ENCODE measurements around the gene TGFB1. TPM values are rescaled to one million over a fixed set of nuclear protein-coding genes. Genes with fewer than 3 reads are reported as not detected.
A peak's percentile ranks its signal among the peaks of the same experiment; 100 is the strongest.

TGFB1 gene
- total and polyA plus RNA-seq, 2 of the 13 experiments (the other 11 are each of a cell fraction or from before 2014, with no cell fraction given), result 4.1 to 5.4 TPM

DNA sequence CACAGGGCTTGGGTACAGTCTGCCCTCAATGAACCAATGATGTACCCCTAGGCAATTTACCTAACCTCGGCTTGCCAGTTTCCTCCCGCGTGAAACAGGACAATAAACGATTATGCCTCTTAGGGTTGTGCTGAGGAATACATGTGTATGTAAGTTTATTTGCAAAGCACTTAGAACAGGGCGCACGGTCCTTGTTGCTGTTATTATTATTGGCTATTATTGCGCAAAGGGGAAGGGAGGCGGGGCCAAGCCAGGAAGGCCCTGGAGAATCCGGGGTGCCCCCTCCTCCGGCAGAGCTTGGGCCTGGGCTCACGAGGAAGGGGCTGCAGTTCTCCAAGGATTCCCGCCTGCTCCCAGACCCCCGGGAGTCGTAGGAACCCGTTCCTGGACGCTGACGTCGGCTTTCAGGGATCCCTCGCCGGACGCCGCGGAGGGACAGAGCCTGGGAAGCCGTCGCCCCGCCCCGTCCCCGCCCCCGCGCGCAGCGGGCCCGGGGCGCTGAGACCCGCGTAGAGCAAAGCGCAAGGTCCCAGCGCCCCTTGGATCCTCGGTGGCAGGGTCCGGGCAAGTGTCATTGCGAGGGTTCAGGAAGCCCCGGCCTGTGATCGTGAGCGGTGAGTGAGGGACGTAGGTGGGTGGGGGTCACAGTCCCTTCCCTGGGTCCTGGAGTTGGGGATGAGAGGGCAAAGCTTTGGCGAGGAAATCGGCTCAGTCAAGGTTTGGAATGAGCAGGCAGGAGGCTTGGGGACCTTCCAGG is 22.7 kb upstream of the TGFB1 start, which contains the start of gene TMEM91 (continued):
- TF ChIP-seq, protein P1, sequence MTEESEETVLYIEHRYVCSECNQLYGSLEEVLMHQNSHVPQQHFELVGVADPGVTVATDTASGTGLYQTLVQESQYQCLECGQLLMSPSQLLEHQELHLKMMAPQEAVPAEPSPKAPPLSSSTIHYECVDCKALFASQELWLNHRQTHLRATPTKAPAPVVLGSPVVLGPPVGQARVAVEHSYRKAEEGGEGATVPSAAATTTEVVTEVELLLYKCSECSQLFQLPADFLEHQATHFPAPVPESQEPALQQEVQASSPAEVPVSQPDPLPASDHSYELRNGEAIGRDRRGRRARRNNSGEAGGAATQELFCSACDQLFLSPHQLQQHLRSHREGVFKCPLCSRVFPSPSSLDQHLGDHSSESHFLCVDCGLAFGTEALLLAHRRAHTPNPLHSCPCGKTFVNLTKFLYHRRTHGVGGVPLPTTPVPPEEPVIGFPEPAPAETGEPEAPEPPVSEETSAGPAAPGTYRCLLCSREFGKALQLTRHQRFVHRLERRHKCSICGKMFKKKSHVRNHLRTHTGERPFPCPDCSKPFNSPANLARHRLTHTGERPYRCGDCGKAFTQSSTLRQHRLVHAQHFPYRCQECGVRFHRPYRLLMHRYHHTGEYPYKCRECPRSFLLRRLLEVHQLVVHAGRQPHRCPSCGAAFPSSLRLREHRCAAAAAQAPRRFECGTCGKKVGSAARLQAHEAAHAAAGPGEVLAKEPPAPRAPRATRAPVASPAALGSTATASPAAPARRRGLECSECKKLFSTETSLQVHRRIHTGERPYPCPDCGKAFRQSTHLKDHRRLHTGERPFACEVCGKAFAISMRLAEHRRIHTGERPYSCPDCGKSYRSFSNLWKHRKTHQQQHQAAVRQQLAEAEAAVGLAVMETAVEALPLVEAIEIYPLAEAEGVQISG (CRISPR knock-in tag; IDR thresholded peaks at IDR 0.05), result no peak
- TF ChIP-seq ZNF883 (CRISPR knock-in tag; IDR thresholded peaks at IDR 0.05; ENCODE audit: not compliant biosample characterization) (peak; percentile 24), REL (CRISPR knock-in tag; conservative IDR thresholded peaks at IDR 0.05) (0 out of 2 replicates have a peak, but pooled peaks have one; percentile 3), PHF5A (CRISPR knock-in tag; IDR thresholded peaks at IDR 0.05; ENCODE audit: low read depth, unreplicated experiment) (no peak), CEBPB (IDR thresholded peaks at IDR 0.05; ENCODE audit: borderline replicate concordance, low read depth, low read length) (peak; percentile 91), ZNF253 (CRISPR knock-in tag; IDR thresholded peaks at IDR 0.05; ENCODE audit: borderline replicate concordance) (no peak), FOXO1 (CRISPR knock-in tag; IDR thresholded peaks at IDR 0.05) (peak; percentile 17), ZSCAN22 (CRISPR knock-in tag; IDR thresholded peaks at IDR 0.05) (no peak), MAZ (IDR thresholded peaks at IDR 0.05; ENCODE audit: borderline replicate concordance, low read depth, low read length) (no peak), MAZ (CRISPR knock-in tag; IDR thresholded peaks at IDR 0.05; ENCODE audit: low read depth) (peak; percentile 61), ZNF577 (CRISPR knock-in tag; IDR thresholded peaks at IDR 0.05; ENCODE audit: borderline replicate concordance, low read depth) (no peak), SMC3 (IDR thresholded peaks at IDR 0.05; ENCODE audit: low read length) (no peak), SP4 (CRISPR knock-in tag; IDR thresholded peaks at IDR 0.05) (peak; percentile 64; the same call in 1 of the 2 replicates), YEATS2 (CRISPR knock-in tag; IDR thresholded peaks at IDR 0.05; ENCODE audit: borderline replicate concordance) (peak; percentile 29; the same call in 1 of the 2 replicates), ZEB1 (IDR thresholded peaks at IDR 0.05; ENCODE audit: insufficient replicate concordance, low read depth) (peak; percentile 26), GABPB1 (CRISPR knock-in tag; IDR thresholded peaks at IDR 0.05) (peak; percentile 71; the same call in 1 of the 2 replicates), DNMT3B (CRISPR knock-in tag; conservative IDR thresholded peaks at IDR 0.05) (no peak), ZNF430 (CRISPR knock-in tag; IDR thresholded peaks at IDR 0.05) (no peak), ZNF816 (CRISPR knock-in tag; IDR thresholded peaks at IDR 0.05; ENCODE audit: borderline replicate concordance) (no peak), SOX6 (IDR thresholded peaks at IDR 0.05) (no peak), SOX6 (CRISPR knock-in tag; IDR thresholded peaks at IDR 0.05) (peak; percentile 26), DMAP1 (CRISPR knock-in tag; IDR thresholded peaks at IDR 0.05) (peak; percentile 54; the same call in 1 of the 2 replicates)
- TF ChIP-seq, protein P2, sequence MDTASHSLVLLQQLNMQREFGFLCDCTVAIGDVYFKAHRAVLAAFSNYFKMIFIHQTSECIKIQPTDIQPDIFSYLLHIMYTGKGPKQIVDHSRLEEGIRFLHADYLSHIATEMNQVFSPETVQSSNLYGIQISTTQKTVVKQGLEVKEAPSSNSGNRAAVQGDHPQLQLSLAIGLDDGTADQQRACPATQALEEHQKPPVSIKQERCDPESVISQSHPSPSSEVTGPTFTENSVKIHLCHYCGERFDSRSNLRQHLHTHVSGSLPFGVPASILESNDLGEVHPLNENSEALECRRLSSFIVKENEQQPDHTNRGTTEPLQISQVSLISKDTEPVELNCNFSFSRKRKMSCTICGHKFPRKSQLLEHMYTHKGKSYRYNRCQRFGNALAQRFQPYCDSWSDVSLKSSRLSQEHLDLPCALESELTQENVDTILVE (CRISPR knock-in tag; IDR thresholded peaks at IDR 0.05), result no peak
- TF ChIP-seq, protein P3, sequence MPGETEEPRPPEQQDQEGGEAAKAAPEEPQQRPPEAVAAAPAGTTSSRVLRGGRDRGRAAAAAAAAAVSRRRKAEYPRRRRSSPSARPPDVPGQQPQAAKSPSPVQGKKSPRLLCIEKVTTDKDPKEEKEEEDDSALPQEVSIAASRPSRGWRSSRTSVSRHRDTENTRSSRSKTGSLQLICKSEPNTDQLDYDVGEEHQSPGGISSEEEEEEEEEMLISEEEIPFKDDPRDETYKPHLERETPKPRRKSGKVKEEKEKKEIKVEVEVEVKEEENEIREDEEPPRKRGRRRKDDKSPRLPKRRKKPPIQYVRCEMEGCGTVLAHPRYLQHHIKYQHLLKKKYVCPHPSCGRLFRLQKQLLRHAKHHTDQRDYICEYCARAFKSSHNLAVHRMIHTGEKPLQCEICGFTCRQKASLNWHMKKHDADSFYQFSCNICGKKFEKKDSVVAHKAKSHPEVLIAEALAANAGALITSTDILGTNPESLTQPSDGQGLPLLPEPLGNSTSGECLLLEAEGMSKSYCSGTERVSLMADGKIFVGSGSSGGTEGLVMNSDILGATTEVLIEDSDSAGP (CRISPR knock-in tag; IDR thresholded peaks at IDR 0.05; ENCODE audit: borderline replicate concordance), result peak; percentile 75; the same call in 1 of the 2 replicates
- TF ChIP-seq, protein P4, sequence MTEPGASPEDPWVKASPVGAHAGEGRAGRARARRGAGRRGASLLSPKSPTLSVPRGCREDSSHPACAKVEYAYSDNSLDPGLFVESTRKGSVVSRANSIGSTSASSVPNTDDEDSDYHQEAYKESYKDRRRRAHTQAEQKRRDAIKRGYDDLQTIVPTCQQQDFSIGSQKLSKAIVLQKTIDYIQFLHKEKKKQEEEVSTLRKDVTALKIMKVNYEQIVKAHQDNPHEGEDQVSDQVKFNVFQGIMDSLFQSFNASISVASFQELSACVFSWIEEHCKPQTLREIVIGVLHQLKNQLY (CRISPR knock-in tag; IDR thresholded peaks at IDR 0.05), result no peak

Measured in HepG2 (cell line).